Activated CD8-positive, alpha-beta memory T cell treated with anti-CD3 and anti-CD28 coated beads for 48 hours (primary cell): ENCODE measurements around the gene CUX1.
"Not testable (repeated sequence)": the region's sequence is repeated elsewhere in the genome, so short reads cannot be mapped to it uniquely, and the experiment has no call there.

Experiments used
- DNase-seq, 3 experiments: peaks; one replicate each; pipeline ENCODE4 v3.0.0-alpha.2; 2020; ENCODE audit warnings: low read depth in 2 of 3, low spot score in 2 of 3

Gene CUX1

GRCh38 chr7:102125127-102125596 lies 307.7 kb downstream of the CUX1 start:
- peak in 1 of 3 experiments; percentile 4 for DNase-seq

GRCh38 chr7:102128303-102128702 lies 310.9 kb downstream of the CUX1 start:
- no peak for DNase-seq

- DNase-seq = no peak
Measured at GRCh38 chr7:102129636-102130370, 312.4 kb downstream of the CUX1 start.

GRCh38 chr7:102132209-102132752 lies 314.9 kb downstream of the CUX1 start:
- DNase-seq = no peak

- no peak for DNase-seq
Measured at GRCh38 chr7:102138676-102139075, 321.2 kb downstream of the CUX1 start.

- no peak for DNase-seq
Measured at GRCh38 chr7:102140952-102141370, 323.5 kb downstream of the CUX1 start.

GRCh38 chr7:102142433-102142832 lies 325.0 kb downstream of the CUX1 start:
- not testable (repeated sequence) for DNase-seq

GRCh38 chr7:102146122-102146521 lies 328.7 kb downstream of the CUX1 start:
- DNase-seq = no peak

GRCh38 chr7:102147008-102147407 lies 329.6 kb downstream of the CUX1 start:
- DNase-seq = no peak

- DNase-seq = no peak
Measured at GRCh38 chr7:102148799-102149198, 331.4 kb downstream of the CUX1 start.

- no peak for DNase-seq
Measured at GRCh38 chr7:102149416-102149815, 332.0 kb downstream of the CUX1 start.

- DNase-seq = no peak
Measured at GRCh38 chr7:102150266-102150665, 332.8 kb downstream of the CUX1 start.

- DNase-seq = no peak
Measured at GRCh38 chr7:102152672-102153598, 335.5 kb downstream of the CUX1 start.

GRCh38 chr7:102153599-102153946 lies 336.1 kb downstream of the CUX1 start:
- no peak for DNase-seq

GRCh38 chr7:102154425-102154824 lies 337.0 kb downstream of the CUX1 start:
- DNase-seq = no peak

GRCh38 chr7:102155821-102156441 lies 338.5 kb downstream of the CUX1 start:
- no peak for DNase-seq

- DNase-seq = no peak
Measured at GRCh38 chr7:102156867-102157266, 339.4 kb downstream of the CUX1 start.

GRCh38 chr7:102165136-102165535 lies 347.7 kb downstream of the CUX1 start:
- no peak for DNase-seq

- no peak for DNase-seq
Measured at GRCh38 chr7:102167254-102167653, 349.8 kb downstream of the CUX1 start.

- no peak for DNase-seq
Measured at GRCh38 chr7:102169651-102170392, 352.4 kb downstream of the CUX1 start.
